SK-N-SH treated with all-trans-retinoic acid at 6 μM for 48 hours (cell line): ENCODE data around the gene LDHAL6A.

Experiments
- ATAC-seq: fragments of 200-7000 bp; cut with Tn5 transposase; 3 replicates; pipeline ENCODE4 v1.9.1; 2020; ENCODE audit warnings: mild to moderate bottlenecking, moderate library complexity
- ARNTL ChIP-seq: fragments of 450-650 bp; formaldehyde crosslinking; IDR thresholded peaks from 2 replicates; pipeline ENCODE4 v1.5.0; 2020; ENCODE audit warnings: low read depth, mild to moderate bottlenecking, moderate library complexity, borderline replicate concordance
- BACH2 ChIP-seq: fragments of 250-450 bp; sonication (Bioruptor Pico); IDR thresholded peaks from 2 replicates; pipeline ENCODE4 v1.9.0; 2021; ENCODE audit warnings: mild to moderate bottlenecking, borderline replicate concordance
- CSDC2 ChIP-seq: fragments of 250-450 bp; sonication (Bioruptor Pico); IDR thresholded peaks from 2 replicates; pipeline ENCODE4 v1.5.0; 2020; ENCODE audit warnings: mild to moderate bottlenecking, moderate library complexity
- ESRRG ChIP-seq: fragments of 250-450 bp; sonication (Bioruptor Pico); IDR thresholded peaks from 2 replicates; pipeline ENCODE4 v1.6.1; 2021; ENCODE audit warnings: mild to moderate bottlenecking
- GLIS3 ChIP-seq: fragments of 250-450 bp; sonication (Bioruptor Pico); IDR thresholded peaks from 2 replicates; pipeline ENCODE4 v1.5.0; 2020; ENCODE audit warnings: mild to moderate bottlenecking, moderate library complexity
- ISL1 ChIP-seq: fragments of 250-450 bp; sonication (Bioruptor Pico); IDR thresholded peaks from 2 replicates; pipeline ENCODE4 v2.1.2; 2022; ENCODE audit warnings: mild to moderate bottlenecking, moderate library complexity
- OSR1 ChIP-seq: fragments of 250-450 bp; sonication (Bioruptor Pico); IDR thresholded peaks from 2 replicates; pipeline ENCODE4 v1.8.0; 2022; ENCODE audit warnings: moderate library complexity, mild to moderate bottlenecking, inconsistent platforms
- PPARA ChIP-seq: fragments of 250-450 bp; sonication (Bioruptor Pico); IDR thresholded peaks from 2 replicates; pipeline ENCODE4 v1.5.0; 2020; ENCODE audit warnings: mild to moderate bottlenecking, borderline replicate concordance
- RARB ChIP-seq: fragments of 250-450 bp; sonication (Bioruptor Pico); IDR thresholded peaks from 2 replicates; pipeline ENCODE4 v1.8.0; 2021; ENCODE audit warnings: mild to moderate bottlenecking, moderate library complexity
- SNAI2 ChIP-seq: fragments of 250-450 bp; sonication (Bioruptor Pico); IDR thresholded peaks from 2 replicates; pipeline ENCODE4 v1.5.0; 2020; ENCODE audit warnings: mild to moderate bottlenecking, moderate library complexity
- TCF4 ChIP-seq: fragments of 250-450 bp; sonication (Bioruptor Pico); IDR thresholded peaks from 2 replicates; pipeline ENCODE4 v1.8.0; 2021; ENCODE audit warnings: mild to moderate bottlenecking, moderate library complexity, borderline replicate concordance
- TOX ChIP-seq: fragments of 250-450 bp; sonication (Bioruptor Pico); IDR thresholded peaks from 2 replicates; pipeline ENCODE4 v1.8.0; 2021; ENCODE audit warnings: mild to moderate bottlenecking, moderate library complexity, borderline replicate concordance
- ZC3H10 ChIP-seq: fragments of 250-450 bp; sonication (Bioruptor Pico); IDR thresholded peaks from 2 replicates; pipeline ENCODE4 v1.5.1; 2021; ENCODE audit warnings: mild to moderate bottlenecking, moderate library complexity
- ZFP3 ChIP-seq: fragments of 250-450 bp; sonication (Bioruptor Pico); IDR thresholded peaks from 2 replicates; pipeline ENCODE4 v1.5.0; 2020; ENCODE audit warnings: mild to moderate bottlenecking, moderate library complexity
- ZFP30 ChIP-seq: fragments of 450-650 bp; formaldehyde crosslinking; IDR thresholded peaks from 2 replicates; pipeline ENCODE4 v1.5.0; 2022; ENCODE audit warnings: mild to moderate bottlenecking, moderate library complexity
- ZNF8 ChIP-seq: fragments of 450-650 bp; formaldehyde crosslinking; IDR thresholded peaks from 2 replicates; pipeline ENCODE4 v1.5.0; 2020; ENCODE audit warnings: mild to moderate bottlenecking, moderate library complexity
- TF ChIP-seq, protein P1 (sequence below): fragments of 250-450 bp; sonication (Bioruptor Pico); IDR thresholded peaks from 2 replicates; pipeline ENCODE4 v1.5.1; 2020; ENCODE audit warnings: low read depth, mild to moderate bottlenecking, moderate library complexity
- TF ChIP-seq, protein P2 (sequence below): fragments of 250-450 bp; sonication (Bioruptor Pico); IDR thresholded peaks from 2 replicates; pipeline ENCODE4 v1.5.1; 2021; ENCODE audit warnings: mild to moderate bottlenecking, moderate library complexity
- TF ChIP-seq, protein P3 (sequence below): fragments of 250-450 bp; sonication (Bioruptor Pico); IDR thresholded peaks from 2 replicates; pipeline ENCODE4 v1.5.0; 2020; ENCODE audit warnings: mild to moderate bottlenecking, moderate library complexity
- TF ChIP-seq, protein P4 (sequence below): fragments of 250-450 bp; sonication (Bioruptor Pico); IDR thresholded peaks from 2 replicates; pipeline ENCODE4 v1.8.0; 2020; ENCODE audit warnings: mild to moderate bottlenecking, moderate library complexity, borderline replicate concordance

The LDHAL6A gene

DNA sequence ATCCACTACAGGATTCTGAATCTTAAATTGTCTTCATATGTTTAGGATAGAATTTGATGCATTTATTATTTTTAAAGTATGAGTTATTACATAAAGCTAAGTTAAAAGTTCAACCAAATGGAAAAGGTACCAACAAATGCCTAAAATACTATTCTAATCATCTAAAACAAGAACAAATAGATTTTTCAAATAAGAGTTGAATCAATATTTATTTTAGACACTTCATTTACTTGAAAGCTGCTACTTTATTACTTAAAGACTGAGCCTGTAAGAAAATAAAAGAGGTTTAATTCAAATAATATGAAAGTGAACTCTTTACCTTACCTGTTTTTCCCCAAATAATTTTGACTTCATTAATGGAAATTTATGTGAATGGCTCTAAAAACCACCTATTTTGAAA lies 16.9 kb downstream of the LDHAL6A start:
- no peak for ATAC-seq
- TF ChIP-seq TCF4 (CRISPR knock-in tag) (no peak), CSDC2 (CRISPR knock-in tag) (no peak), ARNTL (CRISPR knock-in tag) (no peak), ZFP30 (CRISPR knock-in tag) (no peak), SNAI2 (CRISPR knock-in tag) (no peak), TOX (CRISPR knock-in tag) (no peak), BACH2 (CRISPR knock-in tag) (no peak), GLIS3 (no peak), ZNF8 (CRISPR knock-in tag) (no peak), ISL1 (CRISPR knock-in tag) (no peak), ZC3H10 (no peak), PPARA (CRISPR knock-in tag) (no peak)
- TF ChIP-seq, protein P1, sequence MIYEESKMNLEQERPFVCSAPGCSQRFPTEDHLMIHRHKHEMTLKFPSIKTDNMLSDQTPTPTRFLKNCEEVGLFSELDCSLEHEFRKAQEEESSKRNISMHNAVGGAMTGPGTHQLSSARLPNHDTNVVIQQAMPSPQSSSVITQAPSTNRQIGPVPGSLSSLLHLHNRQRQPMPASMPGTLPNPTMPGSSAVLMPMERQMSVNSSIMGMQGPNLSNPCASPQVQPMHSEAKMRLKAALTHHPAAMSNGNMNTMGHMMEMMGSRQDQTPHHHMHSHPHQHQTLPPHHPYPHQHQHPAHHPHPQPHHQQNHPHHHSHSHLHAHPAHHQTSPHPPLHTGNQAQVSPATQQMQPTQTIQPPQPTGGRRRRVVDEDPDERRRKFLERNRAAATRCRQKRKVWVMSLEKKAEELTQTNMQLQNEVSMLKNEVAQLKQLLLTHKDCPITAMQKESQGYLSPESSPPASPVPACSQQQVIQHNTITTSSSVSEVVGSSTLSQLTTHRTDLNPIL (CRISPR knock-in tag), result no peak
- TF ChIP-seq, protein P2, sequence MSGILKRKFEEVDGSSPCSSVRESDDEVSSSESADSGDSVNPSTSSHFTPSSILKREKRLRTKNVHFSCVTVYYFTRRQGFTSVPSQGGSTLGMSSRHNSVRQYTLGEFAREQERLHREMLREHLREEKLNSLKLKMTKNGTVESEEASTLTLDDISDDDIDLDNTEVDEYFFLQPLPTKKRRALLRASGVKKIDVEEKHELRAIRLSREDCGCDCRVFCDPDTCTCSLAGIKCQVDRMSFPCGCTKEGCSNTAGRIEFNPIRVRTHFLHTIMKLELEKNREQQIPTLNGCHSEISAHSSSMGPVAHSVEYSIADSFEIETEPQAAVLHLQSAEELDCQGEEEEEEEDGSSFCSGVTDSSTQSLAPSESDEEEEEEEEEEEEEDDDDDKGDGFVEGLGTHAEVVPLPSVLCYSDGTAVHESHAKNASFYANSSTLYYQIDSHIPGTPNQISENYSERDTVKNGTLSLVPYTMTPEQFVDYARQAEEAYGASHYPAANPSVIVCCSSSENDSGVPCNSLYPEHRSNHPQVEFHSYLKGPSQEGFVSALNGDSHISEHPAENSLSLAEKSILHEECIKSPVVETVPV (CRISPR knock-in tag), result no peak

DNA sequence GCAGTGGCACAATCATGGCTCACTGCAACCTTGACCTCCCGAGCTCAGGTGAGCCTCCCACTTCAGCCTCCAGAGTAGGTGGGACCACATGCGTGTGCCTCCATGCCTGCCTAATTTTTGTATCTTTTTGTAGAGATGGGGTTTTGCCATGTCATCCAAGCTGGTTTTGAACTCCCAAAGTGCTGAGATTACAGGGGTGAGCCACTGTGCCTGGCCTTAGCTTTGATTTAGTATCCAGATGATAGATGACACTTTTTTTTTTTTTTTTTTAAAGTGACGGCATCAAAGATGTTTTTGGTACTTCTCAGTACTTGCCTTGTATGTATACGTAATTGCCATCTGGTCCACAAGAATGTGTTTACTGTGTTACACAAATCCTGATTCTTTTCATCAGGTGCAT lies 23.4 kb downstream of the LDHAL6A start:
- no peak for ATAC-seq
- TF ChIP-seq SNAI2 (CRISPR knock-in tag) (no peak), ISL1 (CRISPR knock-in tag) (no peak), ESRRG (CRISPR knock-in tag) (no peak), ARNTL (CRISPR knock-in tag) (no peak), ZC3H10 (no peak), RARB (no peak), ZFP3 (no peak), CSDC2 (CRISPR knock-in tag) (no peak), ZNF8 (CRISPR knock-in tag) (no peak), OSR1 (CRISPR knock-in tag) (no peak)
- TF ChIP-seq, protein P2 (CRISPR knock-in tag), result no peak
- TF ChIP-seq, protein P3, sequence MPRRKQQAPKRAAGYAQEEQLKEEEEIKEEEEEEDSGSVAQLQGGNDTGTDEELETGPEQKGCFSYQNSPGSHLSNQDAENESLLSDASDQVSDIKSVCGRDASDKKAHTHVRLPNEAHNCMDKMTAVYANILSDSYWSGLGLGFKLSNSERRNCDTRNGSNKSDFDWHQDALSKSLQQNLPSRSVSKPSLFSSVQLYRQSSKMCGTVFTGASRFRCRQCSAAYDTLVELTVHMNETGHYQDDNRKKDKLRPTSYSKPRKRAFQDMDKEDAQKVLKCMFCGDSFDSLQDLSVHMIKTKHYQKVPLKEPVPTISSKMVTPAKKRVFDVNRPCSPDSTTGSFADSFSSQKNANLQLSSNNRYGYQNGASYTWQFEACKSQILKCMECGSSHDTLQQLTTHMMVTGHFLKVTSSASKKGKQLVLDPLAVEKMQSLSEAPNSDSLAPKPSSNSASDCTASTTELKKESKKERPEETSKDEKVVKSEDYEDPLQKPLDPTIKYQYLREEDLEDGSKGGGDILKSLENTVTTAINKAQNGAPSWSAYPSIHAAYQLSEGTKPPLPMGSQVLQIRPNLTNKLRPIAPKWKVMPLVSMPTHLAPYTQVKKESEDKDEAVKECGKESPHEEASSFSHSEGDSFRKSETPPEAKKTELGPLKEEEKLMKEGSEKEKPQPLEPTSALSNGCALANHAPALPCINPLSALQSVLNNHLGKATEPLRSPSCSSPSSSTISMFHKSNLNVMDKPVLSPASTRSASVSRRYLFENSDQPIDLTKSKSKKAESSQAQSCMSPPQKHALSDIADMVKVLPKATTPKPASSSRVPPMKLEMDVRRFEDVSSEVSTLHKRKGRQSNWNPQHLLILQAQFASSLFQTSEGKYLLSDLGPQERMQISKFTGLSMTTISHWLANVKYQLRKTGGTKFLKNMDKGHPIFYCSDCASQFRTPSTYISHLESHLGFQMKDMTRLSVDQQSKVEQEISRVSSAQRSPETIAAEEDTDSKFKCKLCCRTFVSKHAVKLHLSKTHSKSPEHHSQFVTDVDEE (CRISPR knock-in tag), result no peak
- TF ChIP-seq, protein P4, sequence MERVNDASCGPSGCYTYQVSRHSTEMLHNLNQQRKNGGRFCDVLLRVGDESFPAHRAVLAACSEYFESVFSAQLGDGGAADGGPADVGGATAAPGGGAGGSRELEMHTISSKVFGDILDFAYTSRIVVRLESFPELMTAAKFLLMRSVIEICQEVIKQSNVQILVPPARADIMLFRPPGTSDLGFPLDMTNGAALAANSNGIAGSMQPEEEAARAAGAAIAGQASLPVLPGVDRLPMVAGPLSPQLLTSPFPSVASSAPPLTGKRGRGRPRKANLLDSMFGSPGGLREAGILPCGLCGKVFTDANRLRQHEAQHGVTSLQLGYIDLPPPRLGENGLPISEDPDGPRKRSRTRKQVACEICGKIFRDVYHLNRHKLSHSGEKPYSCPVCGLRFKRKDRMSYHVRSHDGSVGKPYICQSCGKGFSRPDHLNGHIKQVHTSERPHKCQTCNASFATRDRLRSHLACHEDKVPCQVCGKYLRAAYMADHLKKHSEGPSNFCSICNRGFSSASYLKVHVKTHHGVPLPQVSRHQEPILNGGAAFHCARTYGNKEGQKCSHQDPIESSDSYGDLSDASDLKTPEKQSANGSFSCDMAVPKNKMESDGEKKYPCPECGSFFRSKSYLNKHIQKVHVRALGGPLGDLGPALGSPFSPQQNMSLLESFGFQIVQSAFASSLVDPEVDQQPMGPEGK (CRISPR knock-in tag), result no peak
- TF ChIP-seq, protein P1 (CRISPR knock-in tag), result no peak
